ENCODE data around the gene GYPC.

GYPC gene

GRCh38 chr2:126719191-126719832 is 63.4 kb downstream of the GYPC start:
- no peak for ATAC-seq
- no peak overlapping the region for H3K27ac Mint-ChIP-seq

GRCh38 chr2:126719833-126720351 is 63.9 kb downstream of the GYPC start:
- peaks cover 6 to 15% of the 10 kb centered on the region in 2 donors for H3K9me3 Mint-ChIP-seq
- H3K27ac Mint-ChIP-seq, result peak overlapping the region; percentile 7 to 61
- H3K4me3 Mint-ChIP-seq, result no peak overlapping the region
- DNase-seq (no peak), ATAC-seq (no peak)
- peaks cover 8% of the 10 kb centered on the region for H3K4me1 Mint-ChIP-seq
- no peaks in the 10 kb centered on the region for H3K27me3 Mint-ChIP-seq

More at GRCh38 chr2:126719191-126719832, 63.4 kb downstream of the GYPC start:
- no peak for DNase-seq
- Mint-ChIP-seq H3K4me3 (no peak overlapping the region), H3K27me3 (no peaks in the 10 kb centered on the region), H3K9me3 (peaks cover 6 to 14% of the 10 kb centered on the region in 2 donors), H3K4me1 (peaks cover 8% of the 10 kb centered on the region)

- ATAC-seq (peak; percentile 57), DNase-seq (no peak)
- Mint-ChIP-seq H3K9me3 (peaks cover 12 to 22% of the 10 kb centered on the region in 2 donors), H3K27me3 (no peaks in the 10 kb centered on the region), H3K27ac (no peak overlapping the region), H3K4me1 (peaks cover 8% of the 10 kb centered on the region), H3K4me3 (no peak overlapping the region)
These were observed 64.7 kb downstream of the GYPC start for GRCh38 chr2:126720638-126721037.

GRCh38 chr2:126722081-126722480 is 66.1 kb downstream of the GYPC start:
- Mint-ChIP-seq H3K9me3 (peaks cover 12 to 33% of the 10 kb centered on the region in 2 donors), H3K27ac (no peak overlapping the region), H3K4me1 (peaks cover 8% of the 10 kb centered on the region), H3K4me3 (no peak overlapping the region), H3K27me3 (no peaks in the 10 kb centered on the region)
- ATAC-seq (no peak), DNase-seq (no peak)

- ATAC-seq (no peak), DNase-seq (no peak)
- H3K4me1 Mint-ChIP-seq, result peaks cover 8% of the 10 kb centered on the region
- H3K27ac Mint-ChIP-seq, result no peak overlapping the region
- peaks cover 12 to 33% of the 10 kb centered on the region in 2 donors for H3K9me3 Mint-ChIP-seq
- no peaks in the 10 kb centered on the region for H3K27me3 Mint-ChIP-seq
- no peak overlapping the region for H3K4me3 Mint-ChIP-seq
These were observed 66.6 kb downstream of the GYPC start for GRCh38 chr2:126722546-126722945.

GRCh38 chr2:126723281-126723815 is 67.4 kb downstream of the GYPC start:
- peaks cover 8% of the 10 kb centered on the region for H3K4me1 Mint-ChIP-seq
- no peak overlapping the region for H3K4me3 Mint-ChIP-seq
- H3K27ac Mint-ChIP-seq, result no peak overlapping the region
- ATAC-seq (no peak), DNase-seq (no peak)
- H3K27me3 Mint-ChIP-seq, result no peaks in the 10 kb centered on the region
- peaks cover 12 to 33% of the 10 kb centered on the region in 2 donors for H3K9me3 Mint-ChIP-seq

GRCh38 chr2:126725580-126725979 is 69.6 kb downstream of the GYPC start:
- ATAC-seq (no peak), DNase-seq (no peak)
- peaks cover 12 to 33% of the 10 kb centered on the region in 2 donors for H3K9me3 Mint-ChIP-seq

GRCh38 chr2:126729896-126730295 is 73.9 kb downstream of the GYPC start:
- H3K27ac Mint-ChIP-seq, result no peak overlapping the region
- H3K9me3 Mint-ChIP-seq, result peaks cover 6 to 18% of the 10 kb centered on the region in 2 donors
- no peak overlapping the region for H3K4me3 Mint-ChIP-seq
- no peaks in the 10 kb centered on the region for H3K27me3 Mint-ChIP-seq
- H3K4me1 Mint-ChIP-seq, result peaks cover 11% of the 10 kb centered on the region
- DNase-seq, result no peak
- peak; percentile 28 for ATAC-seq

More at GRCh38 chr2:126725580-126725979, 69.6 kb downstream of the GYPC start:
- Mint-ChIP-seq H3K27me3 (no peaks in the 10 kb centered on the region), H3K27ac (no peak overlapping the region), H3K4me3 (no peak overlapping the region), H3K4me1 (no peaks in the 10 kb centered on the region)

GRCh38 chr2:126730655-126731054 is 74.7 kb downstream of the GYPC start:
- H3K27me3 Mint-ChIP-seq, result no peaks in the 10 kb centered on the region
- peaks cover 11% of the 10 kb centered on the region for H3K4me1 Mint-ChIP-seq
- H3K4me3 Mint-ChIP-seq, result no peak overlapping the region
- no peak for ATAC-seq
- H3K27ac Mint-ChIP-seq, result no peak overlapping the region
- no peak for DNase-seq
- H3K9me3 Mint-ChIP-seq, result peaks cover 0 to 12% of the 10 kb centered on the region in 2 donors

- Mint-ChIP-seq H3K9me3 (peaks cover 0 to 5% of the 10 kb centered on the region in 2 donors), H3K27me3 (no peaks in the 10 kb centered on the region), H3K4me3 (no peak overlapping the region), H3K27ac (no peak overlapping the region), H3K4me1 (peaks cover 15% of the 10 kb centered on the region)
- ATAC-seq (no peak), DNase-seq (no peak)
These were observed 75.4 kb downstream of the GYPC start for GRCh38 chr2:126731353-126731752.

- no peaks in the 10 kb centered on the region for H3K9me3 Mint-ChIP-seq
- ATAC-seq (peak; percentile 30), DNase-seq (no peak)
- H3K4me3 Mint-ChIP-seq, result no peak overlapping the region
- no peaks in the 10 kb centered on the region for H3K27me3 Mint-ChIP-seq
- H3K4me1 Mint-ChIP-seq, result peaks cover 16% of the 10 kb centered on the region
- peak overlapping the region in 1 of 2 donors; percentile 89 for H3K27ac Mint-ChIP-seq
These were observed 76.8 kb downstream of the GYPC start for GRCh38 chr2:126732682-126733245.

GRCh38 chr2:126733795-126734194 is 77.8 kb downstream of the GYPC start:
- Mint-ChIP-seq H3K9me3 (no peaks in the 10 kb centered on the region), H3K27me3 (no peaks in the 10 kb centered on the region), H3K4me1 (peaks cover 16% of the 10 kb centered on the region), H3K27ac (no peak overlapping the region), H3K4me3 (no peak overlapping the region)
- ATAC-seq, result no peak
- no peak for DNase-seq

- H3K27me3 Mint-ChIP-seq, result no peaks in the 10 kb centered on the region
- H3K4me3 Mint-ChIP-seq, result no peak overlapping the region
- ATAC-seq, result no peak
- H3K27ac Mint-ChIP-seq, result no peak overlapping the region
- DNase-seq, result no peak
- H3K4me1 Mint-ChIP-seq, result peaks cover 16% of the 10 kb centered on the region
- H3K9me3 Mint-ChIP-seq, result no peaks in the 10 kb centered on the region
These were observed 80.3 kb downstream of the GYPC start for GRCh38 chr2:126736133-126736874.

GRCh38 chr2:126739141-126739540 is 83.2 kb downstream of the GYPC start:
- H3K4me3 Mint-ChIP-seq, result no peak overlapping the region
- no peaks in the 10 kb centered on the region for H3K9me3 Mint-ChIP-seq
- DNase-seq, result no peak
- H3K27me3 Mint-ChIP-seq, result no peaks in the 10 kb centered on the region
- no peak for ATAC-seq
- H3K27ac Mint-ChIP-seq, result no peak overlapping the region
- peaks cover 6% of the 10 kb centered on the region for H3K4me1 Mint-ChIP-seq

- ATAC-seq, result no peak
- Mint-ChIP-seq H3K9me3 (no peaks in the 10 kb centered on the region), H3K4me1 (peaks cover 16% of the 10 kb centered on the region), H3K4me3 (no peak overlapping the region), H3K27ac (no peak overlapping the region), H3K27me3 (no peaks in the 10 kb centered on the region)
- DNase-seq, result no peak
These were observed 88.7 kb downstream of the GYPC start for GRCh38 chr2:126744640-126745039.
